Right forelimb (tissue), 1 donor: ENCODE data around the gene EXOC7.

Source experiments
- DNase-seq: peaks from one replicate; pipeline ENCODE4 v3.0.0-alpha.2; 2018

Gene EXOC7

GRCh38 chr17:76103274-76104139, at the start of gene EXOC7:
TSS of gene EXOC7 (minus strand) at chr17:76103787. CDS start at chr17:76103692, 95 bp downstream.
- peak; percentile 95 for DNase-seq

- DNase-seq, result no peak
These were observed 49.6 kb upstream of the EXOC7 start for GRCh38 chr17:76153202-76153601.

- DNase-seq, result no peak
These were observed 49.0 kb upstream of the EXOC7 start for GRCh38 chr17:76152591-76152990.

GRCh38 chr17:76151896-76152454, 48.4 kb upstream of the EXOC7 start:
- no peak for DNase-seq

- DNase-seq, result no peak
These were observed 47.4 kb upstream of the EXOC7 start for GRCh38 chr17:76150712-76151622.

- no peak for DNase-seq
These were observed 45.6 kb upstream of the EXOC7 start for GRCh38 chr17:76149214-76149613.

GRCh38 chr17:76148015-76148326, 44.4 kb upstream of the EXOC7 start:
- no peak for DNase-seq

- no peak for DNase-seq
These were observed 43.8 kb upstream of the EXOC7 start for GRCh38 chr17:76147211-76148014.

GRCh38 chr17:76146053-76146851, 42.7 kb upstream of the EXOC7 start:
- no peak for DNase-seq

- DNase-seq, result peak; percentile 40
These were observed 41.9 kb upstream of the EXOC7 start for GRCh38 chr17:76145231-76146052.

- DNase-seq, result peak; percentile 19
These were observed 39.0 kb upstream of the EXOC7 start for GRCh38 chr17:76142585-76143041.

GRCh38 chr17:76142039-76142584, 38.5 kb upstream of the EXOC7 start:
- no peak for DNase-seq

GRCh38 chr17:76141212-76142038, 37.8 kb upstream of the EXOC7 start, which contains the start of gene FOXJ1:
TSS of gene FOXJ1 (minus strand) at chr17:76141245. CDS start at chr17:76140395, 850 bp downstream.
- DNase-seq, result peak; percentile 93

GRCh38 chr17:76140661-76141211, 37.1 kb upstream of the EXOC7 start:
- DNase-seq, result no peak

- DNase-seq, result peak; percentile 49
These were observed 36.4 kb upstream of the EXOC7 start for GRCh38 chr17:76139801-76140660.

- DNase-seq, result peak; percentile 38
These were observed 35.5 kb upstream of the EXOC7 start for GRCh38 chr17:76138896-76139752.
